Tibial nerve (tissue), 4 donors: ENCODE results near the gene LTBR.

Source experiments
- CTCF ChIP-seq, 5 experiments: fragments of 200-600 bp in 3 of 5; fragments of 450-650 bp in 2 of 5; sonication (generic) in 3 of 5; IDR thresholded peaks; one replicate each; pipeline ENCODE4 v1.5.1; 2016 to 2019; ENCODE audit warnings: antibody characterized with exemption in 5 of 5, mild to moderate bottlenecking in 3 of 5, moderate library complexity in 2 of 5
- EP300 ChIP-seq, 2 donors: sonication (generic); formaldehyde crosslinking; IDR thresholded peaks; one replicate each; pipeline ENCODE4 v1.6.1; 2017; ENCODE audit warnings: antibody characterized with exemption in 2 of 2, mild to moderate bottlenecking in 1 of 2

DNA sequence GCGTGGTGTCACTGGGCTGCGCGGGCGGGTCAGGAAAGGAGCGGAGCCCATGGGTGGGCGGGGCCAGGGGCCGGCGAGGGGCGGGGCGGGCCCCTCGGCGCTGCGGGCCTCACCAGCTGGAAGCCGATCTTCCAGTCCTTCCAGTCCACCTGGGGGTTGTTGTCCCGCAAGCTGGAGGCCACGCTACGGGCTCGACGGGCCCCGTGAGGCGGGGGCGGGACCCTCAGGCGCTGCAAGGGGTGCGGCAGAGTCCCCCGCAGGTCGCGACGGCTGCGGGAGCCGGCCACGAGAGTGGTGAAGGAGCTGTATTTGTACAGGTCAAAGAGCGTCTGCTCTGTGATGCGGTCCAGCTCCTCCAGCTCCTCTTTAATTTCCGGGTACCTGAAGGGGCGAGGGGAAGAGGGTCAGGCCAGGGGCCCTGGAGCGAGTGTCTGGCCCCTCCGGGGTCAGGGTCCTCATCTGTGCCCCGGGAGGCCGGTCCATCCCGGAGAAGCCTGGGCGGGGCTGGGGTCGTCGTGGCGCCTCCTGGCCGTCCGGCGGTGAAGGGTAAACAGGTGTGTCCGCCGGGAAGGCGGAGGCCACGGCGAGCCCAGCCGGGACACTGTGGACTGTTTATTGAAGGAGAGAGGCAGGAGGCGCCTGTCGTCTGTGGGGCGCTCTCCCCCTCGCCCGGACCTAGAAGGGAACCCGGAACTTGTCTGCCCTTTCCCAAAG, 20.5 kb upstream of the LTBR start:
- peak in 1 of 5 experiments; percentile 20 for TF ChIP-seq CTCF (IDR thresholded peaks at IDR 0.05)
- peak in 1 of 2 donors; percentile 68 for TF ChIP-seq EP300 (IDR thresholded peaks at IDR 0.05)
